SH-SY5Y (cell line): ENCODE measurements around the gene EXOC2.

ENCODE experiments used
- GATA2 ChIP-seq: IDR thresholded peaks from 2 replicates; pipeline ENCODE4 v1.6.1; 2011; ENCODE audit warnings: mild to moderate bottlenecking, low read depth, low read length
- GATA3 ChIP-seq: IDR thresholded peaks from 2 replicates; pipeline ENCODE4 v1.6.1; 2011; ENCODE audit warnings: low read depth, mild to moderate bottlenecking, low read length, moderate library complexity

Gene EXOC2

GRCh38 chr6:465531-466348 is 227.2 kb downstream of the EXOC2 start:
- TF ChIP-seq GATA3 = no peak
- no peak for TF ChIP-seq GATA2

- TF ChIP-seq GATA2 (no peak), GATA3 (no peak)
Observed at GRCh38 chr6:456887-457286, 236.1 kb downstream of the EXOC2 start.

- TF ChIP-seq GATA2 (no peak), GATA3 (no peak)
Observed at GRCh38 chr6:456358-456867, 236.5 kb downstream of the EXOC2 start.

GRCh38 chr6:455835-456234 is 237.1 kb downstream of the EXOC2 start:
- TF ChIP-seq GATA3 (no peak), GATA2 (no peak)

GRCh38 chr6:455006-455585 is 237.8 kb downstream of the EXOC2 start:
- TF ChIP-seq GATA3 = no peak
- TF ChIP-seq GATA2 = no peak

GRCh38 chr6:454148-454991 is 238.6 kb downstream of the EXOC2 start:
- TF ChIP-seq GATA2 (no peak), GATA3 (no peak)

GRCh38 chr6:453152-453551 is 239.8 kb downstream of the EXOC2 start:
- no peak for TF ChIP-seq GATA2
- TF ChIP-seq GATA3 = no peak

GRCh38 chr6:452301-453067 is 240.5 kb downstream of the EXOC2 start:
- TF ChIP-seq GATA3 (no peak), GATA2 (no peak)

- no peak for TF ChIP-seq GATA3
- TF ChIP-seq GATA2 = no peak
Observed at GRCh38 chr6:451847-452246, 241.1 kb downstream of the EXOC2 start.

- TF ChIP-seq GATA3 (no peak), GATA2 (no peak)
Observed at GRCh38 chr6:451336-451735, 241.6 kb downstream of the EXOC2 start.

GRCh38 chr6:449486-450419 is 243.2 kb downstream of the EXOC2 start:
- TF ChIP-seq GATA3 (no peak), GATA2 (no peak)

GRCh38 chr6:449057-449430 is 243.9 kb downstream of the EXOC2 start:
- TF ChIP-seq GATA2 (no peak), GATA3 (no peak)
